22Rv1 (cell line): Measurements from ENCODE around the gene COL4A3.

Experiments
- H3K27ac ChIP-seq: fragments of 450-650 bp; 2 replicates; pipeline ENCODE4 v1.5.1; 2017
- CTCF ChIP-seq: fragments of 450-650 bp; IDR thresholded peaks from 2 replicates; pipeline ENCODE4 v1.5.1; 2017; ENCODE audit warnings: mild to moderate bottlenecking
- ZFX ChIP-seq: fragments of 450-650 bp; IDR thresholded peaks from 2 replicates; pipeline ENCODE4 v1.6.1; 2017; ENCODE audit warnings: antibody characterized with exemption, borderline replicate concordance

Gene COL4A3

GRCh38 chr2:227339098-227339599 is 174.7 kb downstream of the COL4A3 start:
- no peak for TF ChIP-seq ZFX
- TF ChIP-seq CTCF = no peak
- H3K27ac ChIP-seq = no peak overlapping the region

GRCh38 chr2:227340106-227340505 is 175.7 kb downstream of the COL4A3 start:
- TF ChIP-seq ZFX = no peak
- H3K27ac ChIP-seq = no peak overlapping the region

- no peak for TF ChIP-seq ZFX
- no peak for TF ChIP-seq CTCF
- H3K27ac ChIP-seq = no peak overlapping the region
Observed at GRCh38 chr2:227341553-227341952, 177.1 kb downstream of the COL4A3 start.

- TF ChIP-seq CTCF (no peak), ZFX (no peak)
- H3K27ac ChIP-seq = no peak overlapping the region
Observed at GRCh38 chr2:227344231-227344630, 179.8 kb downstream of the COL4A3 start.

GRCh38 chr2:227347117-227347516 is 182.7 kb downstream of the COL4A3 start:
- TF ChIP-seq CTCF = peak; percentile 12; the same call in 1 of the 2 replicates
- TF ChIP-seq ZFX = no peak
- no peak overlapping the region for H3K27ac ChIP-seq

GRCh38 chr2:227348324-227348723 is 183.9 kb downstream of the COL4A3 start:
- no peak for TF ChIP-seq ZFX
- no peak for TF ChIP-seq CTCF
- H3K27ac ChIP-seq = no peak overlapping the region

- H3K27ac ChIP-seq = no peak overlapping the region
Observed at GRCh38 chr2:227349989-227350612, 185.7 kb downstream of the COL4A3 start.

More at GRCh38 chr2:227349989-227350612, 185.7 kb downstream of the COL4A3 start:
- TF ChIP-seq ZFX = no peak
- TF ChIP-seq CTCF = no peak
